ENCODE measurements around the gene GPR149. TPM values are rescaled to one million over a fixed set of nuclear protein-coding genes. Genes with fewer than 3 reads are reported as not detected.

GPR149 gene
- polyA plus RNA-seq, 1 donor (not counting 4 experiments of a cell fraction or from before 2014, with no cell fraction given) = not detected

GRCh38 chr3:154301561-154301960 is 128.4 kb downstream of the GPR149 start:
- no peaks in the 10 kb centered on the region for H3K79me2 ChIP-seq (ENCODE audit: control insufficient read depth, insufficient read depth, low read length)
- peaks cover 9 to 18% of the 10 kb centered on the region in 2 experiments for H3K36me3 ChIP-seq (ENCODE audit: control insufficient read depth in 2 of 2, extremely low read depth in 1 of 2, insufficient read depth in 2 of 2, low read length in 2 of 2)
- DNase-seq (ENCODE audit: low read depth, low spot score) (no peak), FAIRE-seq (no peak)
- no peak overlapping the region for H3K9ac ChIP-seq (ENCODE audit: control insufficient read depth, extremely low read depth, insufficient read depth, low read length)
- no peak overlapping the region for H3K27ac ChIP-seq (ENCODE audit: control insufficient read depth, insufficient read depth, low read length)
- no peak overlapping the region for H3K4me3 ChIP-seq (ENCODE audit: control insufficient read depth in 2 of 3, extremely low read depth in 1 of 3, insufficient read depth in 2 of 3, low read depth in 1 of 3, low read length in 3 of 3)
- H3K27me3 ChIP-seq (ENCODE audit: control insufficient read depth, extremely low read depth, insufficient read depth, low read length) = no peaks in the 10 kb centered on the region
- no peaks in the 10 kb centered on the region for H4K20me1 ChIP-seq (ENCODE audit: control insufficient read depth, extremely low read depth, insufficient read depth, low read length)
- H3K9me3 ChIP-seq (ENCODE audit: control insufficient read depth, low read depth, low read length) = no peaks in the 10 kb centered on the region
- dilution Hi-C loops (cut with MboI; ENCODE audit: extremely low pct_ligation_motif_present, low sequenced_read_pairs) = no loop called here
- H3K9me1 ChIP-seq (ENCODE audit: control insufficient read depth, extremely low read depth, insufficient read depth, low read length) = no peaks in the 10 kb centered on the region
- no peak overlapping the region for H2AFZ ChIP-seq (ENCODE audit: control insufficient read depth, low read length)
- peaks cover 7% of the 10 kb centered on the region for H3K4me1 ChIP-seq (ENCODE audit: control insufficient read depth, extremely low read depth, insufficient read depth, low read length)
- no peak for TF ChIP-seq EZH2 (IDR thresholded peaks at IDR 0.05; ENCODE audit: low read length)
- no peak for TF ChIP-seq CTCF (optimal IDR thresholded peaks at IDR 0.05 in 1 of 3, IDR thresholded peaks at IDR 0.05 in 1 of 3, conservative IDR thresholded peaks at IDR 0.05 in 1 of 3; ENCODE audit: extremely low read depth in 1 of 3, insufficient read depth in 2 of 3, low read length in 3 of 3)
- no peak overlapping the region for H3K4me2 ChIP-seq (ENCODE audit: control insufficient read depth, extremely low read depth, insufficient read depth, low read depth, low read length)

GRCh38 chr3:154294016-154294415 is 136.0 kb downstream of the GPR149 start:
- FAIRE-seq = no peak

More at GRCh38 chr3:154294016-154294415, 136.0 kb downstream of the GPR149 start:
- Histone ChIP-seq H3K36me3 (ENCODE audit: control insufficient read depth in 2 of 2, extremely low read depth in 1 of 2, insufficient read depth in 2 of 2, low read length in 2 of 2) (peaks cover 5 to 19% of the 10 kb centered on the region in 2 experiments), H3K4me2 (ENCODE audit: control insufficient read depth, extremely low read depth, insufficient read depth, low read depth, low read length) (no peak overlapping the region), H3K9ac (ENCODE audit: control insufficient read depth, extremely low read depth, insufficient read depth, low read length) (no peak overlapping the region), H3K4me3 (ENCODE audit: control insufficient read depth in 2 of 3, extremely low read depth in 1 of 3, insufficient read depth in 2 of 3, low read depth in 1 of 3, low read length in 3 of 3) (no peak overlapping the region), H3K27ac (ENCODE audit: control insufficient read depth, insufficient read depth, low read length) (no peak overlapping the region), H3K9me1 (ENCODE audit: control insufficient read depth, extremely low read depth, insufficient read depth, low read length) (no peaks in the 10 kb centered on the region), H2AFZ (ENCODE audit: control insufficient read depth, low read length) (no peak overlapping the region), H3K27me3 (ENCODE audit: control insufficient read depth, extremely low read depth, insufficient read depth, low read length) (no peaks in the 10 kb centered on the region), H3K9me3 (ENCODE audit: control insufficient read depth, low read depth, low read length) (no peaks in the 10 kb centered on the region), H3K79me2 (ENCODE audit: control insufficient read depth, insufficient read depth, low read length) (no peaks in the 10 kb centered on the region), H3K4me1 (ENCODE audit: control insufficient read depth, extremely low read depth, insufficient read depth, low read length) (no peaks in the 10 kb centered on the region), H4K20me1 (ENCODE audit: control insufficient read depth, extremely low read depth, insufficient read depth, low read length) (no peaks in the 10 kb centered on the region)
- TF ChIP-seq EZH2 (IDR thresholded peaks at IDR 0.05; ENCODE audit: low read length) (no peak), CTCF (optimal IDR thresholded peaks at IDR 0.05 in 1 of 3, IDR thresholded peaks at IDR 0.05 in 1 of 3, conservative IDR thresholded peaks at IDR 0.05 in 1 of 3; ENCODE audit: extremely low read depth in 1 of 3, insufficient read depth in 2 of 3, low read length in 3 of 3) (no peak)
- dilution Hi-C loops (cut with MboI; ENCODE audit: extremely low pct_ligation_motif_present, low sequenced_read_pairs) = no loop called here
- no peak for DNase-seq (ENCODE audit: low read depth, low spot score)

All from keratinocyte (primary cell).